Right cardiac atrium (tissue), 5 donors: ENCODE results near the gene DNAJC21. TPM values are rescaled to one million over a fixed set of nuclear protein-coding genes. Genes with fewer than 3 reads are reported as not detected.

ENCODE experiments used
- ATAC-seq, 2 donors: fragments of 200-7000 bp; cut with Tn5 transposase; one replicate each; pipeline versions ENCODE4 v1.8.0 to v1.9.1; 2020; ENCODE audit warnings: moderate library complexity in 2 of 2, mild to moderate bottlenecking in 1 of 2
- DNase-seq, 3 donors: peaks; one replicate each; pipeline ENCODE4 v3.0.0-alpha.2; 2020
- H3K27ac ChIP-seq: one replicate; pipeline ENCODE4 v1.5.1; 2013; ENCODE audit warnings: mild to moderate bottlenecking, low read length, control low read depth, moderate library complexity
- H3K27me3 ChIP-seq: one replicate; pipeline ENCODE4 v1.6.1; 2013; ENCODE audit not compliant: control insufficient read depth, insufficient read depth
- H3K4me1 ChIP-seq: one replicate; pipeline ENCODE4 v1.6.1; 2013; ENCODE audit warnings: low read length; ENCODE audit not compliant: control insufficient read depth, insufficient read depth
- H3K4me3 ChIP-seq: one replicate; pipeline ENCODE4 v1.5.1; 2013; ENCODE audit warnings: low read length, control low read depth
- H3K9me3 ChIP-seq: one replicate; pipeline ENCODE4 v1.6.1; 2013; ENCODE audit warnings: low read length; ENCODE audit not compliant: control insufficient read depth
- WGBS: extraction: QIAGEN DNeasy Blood & Tissue Kit; methylation state at CpG from one replicate; pipeline ENCODE4 v1.1.7; 2013; 5-methylcytosine and 5-hydroxymethylcytosine counted together
- intact Hi-C, 4 donors: fragments of 100-400 bp; cut with DNase I; formaldehyde crosslinking; loops; one replicate each; pipeline versions ENCODE4 v1.11.0 to v1.14.0; 2022 to 2023
- long read RNA-seq, 4 donors: library from polyadenylated mRNA; unstranded; transcript quantifications; one replicate each; pipeline ENCODE4 v2.0.0, GENCODE V29; 2020 to 2021
- polyA plus RNA-seq: library from polyadenylated mRNA; stranded (reverse); fragments of 200-250 nt; gene quantifications from one replicate; pipeline ENCODE4 v1.2.3, GENCODE V29; 2013
- total RNA-seq, 4 donors: library from RNA; stranded (reverse); fragmentation: NEBNext Ultra II Directional; extraction: Animal tissue kit (Norgen Biotek cat#: 25700); gene quantifications; one replicate each; pipeline ENCODE4 v1.2.1, GENCODE V29; 2021
- donor health status: healthy with polysubstance abuse.
- donor health status: DM: no; HTN: yes; CAD: no.
- donor health status: DM: no; HTN: no; CAD: no.
- donor health status: DM: no; HTN: yes; CAD: no; lungs with severe emphysema.
- donor health status: DM: yes; HTN: yes; CAD: no.

DNAJC21 gene
- total RNA-seq = 10 to 100 TPM; 57.2 to 63.7 (median 62.1) TPM
- 46.2 TPM for polyA plus RNA-seq
- long read RNA-seq, donor 1, full-length matches to known transcripts = 120 of 162 reads
- long read RNA-seq, donor 1, partial matches to known transcripts = 28 of 162 reads
- long read RNA-seq, donor 1, other reads (novel, unspliced or antisense) = 14 of 162 reads
- long read RNA-seq, donor 2, full-length matches to known transcripts = 58 of 68 reads
- long read RNA-seq, donor 2, partial matches to known transcripts = 5 of 68 reads
- long read RNA-seq, donor 2, other reads (novel, unspliced or antisense) = 5 of 68 reads
- long read RNA-seq, donor 3, partial matches to known transcripts = 13 of 34 reads
- long read RNA-seq, donor 3, other reads (novel, unspliced or antisense) = 17 of 34 reads
- long read RNA-seq, donor 4, full-length matches to known transcripts = 72 of 84 reads
- long read RNA-seq, donor 4, partial matches to known transcripts = 2 of 84 reads
- long read RNA-seq, donor 4, other reads (novel, unspliced or antisense) = 10 of 84 reads

GRCh38 chr5:34929134-34929719, at the start of gene DNAJC21:
DNAJC21 (plus strand) TSS chr5:34929559; CDS start chr5:34929820, 261 bp downstream.
- Histone ChIP-seq H3K4me1 (no peaks in the 10 kb centered on the region), H3K27me3 (no peaks in the 10 kb centered on the region), H3K9me3 (no peaks in the 10 kb centered on the region), H3K4me3 (peak within 1 kb of the TSS; percentile 87), H3K27ac (peak within 1 kb of the TSS; percentile 91)
- ATAC-seq (peak; percentile 98 to 99), DNase-seq (peak; percentile 99 to 100 (median 99))
- WGBS = under 1% methylated on average over 63 of the region's 63 CpGs
- intact Hi-C loops = no loop called here

DNA sequence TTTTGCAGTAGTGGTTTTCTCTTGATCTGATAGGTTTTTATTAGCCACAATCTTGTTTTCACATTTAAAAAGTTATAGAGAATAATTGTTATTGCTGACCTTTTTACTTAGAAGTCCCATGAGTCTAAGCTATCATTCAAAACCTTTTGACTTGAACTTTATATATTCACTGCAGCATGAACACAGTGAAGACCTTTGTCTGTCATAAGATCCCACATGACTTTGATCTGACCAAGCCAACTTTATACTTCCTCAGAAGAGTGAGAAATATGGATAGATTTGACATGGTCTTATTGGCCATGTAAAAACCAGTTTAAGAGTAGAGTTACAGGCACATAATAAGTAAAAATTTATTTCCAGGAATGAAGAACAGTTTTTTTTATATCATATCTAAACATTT, 48.1 kb upstream of the DNAJC21 start:
- Histone ChIP-seq H3K27me3 (no peaks in the 10 kb centered on the region), H3K4me3 (no peak overlapping the region), H3K4me1 (no peaks in the 10 kb centered on the region), H3K27ac (no peak overlapping the region), H3K9me3 (no peaks in the 10 kb centered on the region)
- intact Hi-C loops = loop anchor here in 1 of 4 donors (10.0 kb wide), 1 partner anchor 226 kb away; the partner anchor contains the start of gene RAI14
- ATAC-seq (no peak), DNase-seq (no peak)

GRCh38 chr5:34886392-34887119, 42.8 kb upstream of the DNAJC21 start:
- WGBS = 80% methylated on average over 3 of the region's 3 CpGs
- intact Hi-C loops = loop anchor here in 1 of 4 donors (10.0 kb wide), 1 partner anchor 232 kb away; the partner anchor contains the start of gene RAI14
- H3K9me3 ChIP-seq = no peaks in the 10 kb centered on the region
- H3K27me3 ChIP-seq = no peaks in the 10 kb centered on the region
- no peak overlapping the region for H3K27ac ChIP-seq
- no peak for DNase-seq
- no peaks in the 10 kb centered on the region for H3K4me1 ChIP-seq
- no peak overlapping the region for H3K4me3 ChIP-seq
- ATAC-seq = no peak

- Histone ChIP-seq H3K27ac (no peak overlapping the region), H3K4me1 (no peaks in the 10 kb centered on the region), H3K27me3 (no peaks in the 10 kb centered on the region), H3K4me3 (no peak overlapping the region), H3K9me3 (no peaks in the 10 kb centered on the region)
- ATAC-seq (no peak), DNase-seq (no peak)
- 98% methylated on average over 1 of the region's 1 CpG for WGBS
- intact Hi-C loops = loop anchor here in 1 of 4 donors (10.0 kb wide), 1 partner anchor 235 kb away; the partner anchor contains the start of gene RAI14
Measured at GRCh38 chr5:34889394-34889793, 40.0 kb upstream of the DNAJC21 start.

DNA sequence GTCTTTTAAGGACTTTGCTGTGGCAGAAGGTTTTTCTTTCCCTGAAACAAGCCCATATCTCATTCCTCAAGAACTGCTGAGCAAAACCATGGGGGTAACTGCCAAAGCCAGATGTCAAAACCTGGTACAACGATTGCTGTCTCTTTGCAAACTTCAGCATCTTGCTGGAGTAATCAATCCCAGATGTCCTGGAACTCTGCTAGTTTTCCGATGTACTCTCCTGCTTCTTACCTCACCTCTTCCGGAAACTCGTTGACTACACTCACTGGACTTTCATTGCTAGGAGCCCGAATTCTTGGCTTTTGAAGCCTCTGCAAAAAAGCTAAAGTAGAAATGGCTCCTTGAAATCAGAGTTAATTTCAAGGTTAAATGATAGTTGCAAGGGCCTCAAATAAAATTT, 37.4 kb upstream of the DNAJC21 start:
- ATAC-seq = no peak
- 63% methylated on average over 5 of the region's 5 CpGs for WGBS
- Histone ChIP-seq H3K4me3 (no peak overlapping the region), H3K4me1 (no peaks in the 10 kb centered on the region), H3K27me3 (no peaks in the 10 kb centered on the region), H3K27ac (no peak overlapping the region), H3K9me3 (no peaks in the 10 kb centered on the region)
- intact Hi-C loops = loop anchor here in 3 of 4 donors (10.0 kb wide), 3 partner anchors 237 to 417 kb away; partner anchors contain the start of gene RAI14 (in 1 of the 3)
- DNase-seq = no peak

GRCh38 chr5:34892414-34892813, 36.9 kb upstream of the DNAJC21 start:
- no peaks in the 10 kb centered on the region for H3K9me3 ChIP-seq
- DNase-seq = no peak
- H3K27ac ChIP-seq = no peak overlapping the region
- no peaks in the 10 kb centered on the region for H3K4me1 ChIP-seq
- no peak overlapping the region for H3K4me3 ChIP-seq
- ATAC-seq = no peak
- intact Hi-C loops = loop anchor here in 3 of 4 donors (10.0 kb wide), 3 partner anchors 238 to 418 kb away; partner anchors contain the start of gene RAI14 (in 1 of the 3)
- WGBS = 91% methylated on average over 6 of the region's 6 CpGs
- no peaks in the 10 kb centered on the region for H3K27me3 ChIP-seq

DNA sequence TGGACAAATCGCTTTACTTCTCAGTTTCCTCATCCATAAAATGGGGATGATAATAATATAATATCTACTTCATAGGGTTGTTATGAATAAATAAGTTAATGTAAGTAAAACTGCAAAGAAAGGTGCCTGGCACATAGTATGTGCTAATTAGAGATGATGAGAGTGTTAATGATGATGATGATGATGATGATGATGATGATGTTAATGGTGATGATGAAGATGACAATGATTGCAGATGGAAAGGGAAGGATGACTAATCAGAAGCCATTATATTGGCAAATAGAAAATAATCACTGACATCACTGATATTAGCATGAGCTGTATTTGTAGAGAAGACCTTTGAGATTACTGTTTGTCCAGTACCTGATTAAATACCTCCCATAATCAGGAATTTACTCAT, 34.6 kb upstream of the DNAJC21 start:
- Histone ChIP-seq H3K4me1 (no peaks in the 10 kb centered on the region), H3K27me3 (no peaks in the 10 kb centered on the region), H3K27ac (no peak overlapping the region), H3K9me3 (no peaks in the 10 kb centered on the region), H3K4me3 (no peak overlapping the region)
- WGBS = 97% methylated on average over 1 of the region's 1 CpG
- ATAC-seq (no peak), DNase-seq (no peak)
- intact Hi-C loops = loop anchor here (5.0 to 10.0 kb wide), 5 partner anchors 240 to 420 kb away; partner anchors contain the start of gene RAI14 (in 1 of the 4)

DNA sequence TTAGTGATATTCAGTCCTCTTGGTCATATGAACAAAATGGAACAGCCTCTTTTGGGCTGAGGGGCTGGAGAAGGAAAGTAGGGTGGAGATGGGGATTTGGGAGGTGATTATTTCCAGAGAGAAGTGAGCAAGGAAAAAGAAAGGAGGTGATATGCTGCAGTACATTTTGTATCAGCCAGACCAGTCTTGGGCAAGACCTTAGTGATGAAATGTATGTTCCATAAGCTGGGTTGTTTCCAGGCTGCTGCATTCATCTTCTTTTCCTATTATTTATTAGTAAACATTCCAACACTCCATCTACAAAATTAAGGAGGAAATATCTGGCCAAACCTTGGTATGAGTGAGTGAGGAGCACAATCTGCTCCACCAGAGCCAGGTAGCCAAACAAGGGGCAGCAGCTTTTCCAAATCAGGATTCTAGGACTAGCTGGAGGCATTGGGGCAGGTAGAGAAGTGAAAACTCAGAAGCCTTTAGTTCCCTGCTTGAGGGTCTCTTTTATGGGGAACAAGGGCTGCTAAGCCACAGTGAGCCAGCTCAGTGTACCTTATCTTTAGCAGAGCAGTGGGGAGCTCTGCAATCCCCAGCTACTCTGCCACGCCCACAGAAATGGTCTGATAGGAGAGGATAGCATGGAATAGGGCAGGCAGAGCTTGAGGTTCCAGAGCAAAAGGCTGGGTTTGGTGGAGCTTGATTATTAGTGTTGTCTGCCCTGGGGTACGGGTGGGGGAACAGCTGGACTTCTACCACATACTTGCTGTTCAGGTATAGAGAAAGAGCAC, 33.5 kb upstream of the DNAJC21 start:
- 86% methylated on average over 2 of the region's 2 CpGs for WGBS
- no peaks in the 10 kb centered on the region for H3K9me3 ChIP-seq
- no peaks in the 10 kb centered on the region for H3K4me1 ChIP-seq
- H3K4me3 ChIP-seq = no peak overlapping the region
- ATAC-seq (peak in 1 of 2 donors; percentile 33), DNase-seq (no peak)
- no peaks in the 10 kb centered on the region for H3K27me3 ChIP-seq
- intact Hi-C loops = loop anchor here (5.0 to 10.0 kb wide), 5 partner anchors 241 to 421 kb away; partner anchors contain the start of gene RAI14 (in 1 of the 4)
- no peak overlapping the region for H3K27ac ChIP-seq

DNA sequence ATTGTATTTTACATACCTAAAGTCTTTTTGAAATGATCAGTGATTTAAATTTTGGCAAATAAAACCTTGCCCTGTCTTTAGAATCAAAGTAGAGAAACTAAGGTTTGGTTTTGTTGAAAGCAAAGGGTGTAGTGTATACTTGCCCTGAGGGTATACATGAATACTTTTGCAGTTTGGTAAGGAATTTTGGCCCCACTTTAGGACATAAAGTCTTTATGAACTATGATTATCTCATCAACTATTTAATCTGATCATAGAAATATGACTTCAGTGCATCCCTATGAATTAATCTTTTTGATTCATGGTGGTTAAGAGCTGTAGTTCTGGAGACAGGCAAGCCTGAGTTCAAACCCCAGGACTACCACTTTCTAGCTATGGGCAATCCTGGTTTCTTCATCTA, 31.7 kb upstream of the DNAJC21 start:
- Histone ChIP-seq H3K4me1 (no peaks in the 10 kb centered on the region), H3K27me3 (no peaks in the 10 kb centered on the region), H3K4me3 (no peak overlapping the region), H3K9me3 (no peaks in the 10 kb centered on the region), H3K27ac (no peak overlapping the region)
- intact Hi-C loops = loop anchor here (2.0 to 10.0 kb wide), 6 partner anchors 243 to 423 kb away; partner anchors contain the start of gene RAI14 (in 1 of the 4)
- DNase-seq = no peak
- no peak for ATAC-seq
